ENCODE measurements around the gene MYO1E. TPM values are rescaled to one million over a fixed set of nuclear protein-coding genes. Genes with fewer than 3 reads are reported as not detected.
A peak's percentile ranks its signal among the peaks of the same experiment; 100 is the strongest.

The MYO1E gene
- polyA plus RNA-seq, 2 donors = 39.6 to 43.3 TPM

DNA sequence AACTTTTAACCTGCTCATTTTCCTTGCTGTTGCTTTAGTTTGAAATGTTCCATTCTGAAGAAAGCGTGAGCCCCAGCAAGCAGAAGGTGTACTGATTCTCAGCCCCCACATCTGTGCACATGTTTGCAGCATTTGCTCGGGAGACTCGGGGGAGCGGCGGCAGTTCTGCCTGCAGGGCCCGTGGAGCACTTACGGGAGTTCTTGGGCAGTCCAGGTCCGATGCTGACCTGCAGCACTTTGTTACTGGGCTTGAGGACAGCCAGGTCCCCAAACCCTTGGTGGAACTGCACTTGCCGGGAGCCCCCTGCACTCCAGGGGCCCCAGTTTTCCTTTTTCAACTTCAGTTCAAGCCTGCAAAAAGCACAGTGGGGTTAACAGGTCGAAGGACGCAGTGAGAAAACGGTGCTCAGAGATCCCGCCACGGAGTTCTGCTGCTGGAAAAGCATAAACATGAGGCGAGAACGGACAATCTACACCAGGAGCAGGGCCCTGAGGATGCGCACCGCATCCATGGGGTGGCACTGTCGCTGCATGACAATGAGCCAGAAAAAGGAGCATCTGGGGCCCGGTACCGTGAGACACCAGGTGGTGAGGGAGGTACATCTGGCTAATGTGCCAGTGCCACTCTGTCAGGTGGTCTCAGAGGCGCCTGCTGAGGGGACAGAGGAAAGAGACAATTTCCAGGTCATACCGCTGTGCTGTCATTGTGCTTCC, 211.6 kb downstream of the MYO1E start:
- Histone ChIP-seq H3K4me1 (ENCODE audit: control insufficient read depth in 2 of 2, insufficient read depth in 2 of 2, low read length in 1 of 2) (peaks cover 6 to 7% of the 10 kb centered on the region in 2 donors), H3K4me3 (ENCODE audit: low read depth in 1 of 2, low read length in 2 of 2) (no peak overlapping the region), H3K36me3 (ENCODE audit: control insufficient read depth in 2 of 2, insufficient read depth in 2 of 2, low read length in 1 of 2) (peaks cover 2 to 8% of the 10 kb centered on the region in 2 donors), H3K9me3 (ENCODE audit: control insufficient read depth in 2 of 2, insufficient read depth in 1 of 2, low read depth in 1 of 2, low read length in 1 of 2) (no peaks in the 10 kb centered on the region), H3K27ac (ENCODE audit: low read depth in 2 of 2, low read length in 1 of 2) (no peak overlapping the region), H3K27me3 (ENCODE audit: control insufficient read depth in 1 of 2, insufficient read depth in 2 of 2, low read length in 2 of 2) (no peaks in the 10 kb centered on the region)
- 85 to 89% methylated on average over 23 of the region's 23 CpGs for WGBS, 2 donors

DNA sequence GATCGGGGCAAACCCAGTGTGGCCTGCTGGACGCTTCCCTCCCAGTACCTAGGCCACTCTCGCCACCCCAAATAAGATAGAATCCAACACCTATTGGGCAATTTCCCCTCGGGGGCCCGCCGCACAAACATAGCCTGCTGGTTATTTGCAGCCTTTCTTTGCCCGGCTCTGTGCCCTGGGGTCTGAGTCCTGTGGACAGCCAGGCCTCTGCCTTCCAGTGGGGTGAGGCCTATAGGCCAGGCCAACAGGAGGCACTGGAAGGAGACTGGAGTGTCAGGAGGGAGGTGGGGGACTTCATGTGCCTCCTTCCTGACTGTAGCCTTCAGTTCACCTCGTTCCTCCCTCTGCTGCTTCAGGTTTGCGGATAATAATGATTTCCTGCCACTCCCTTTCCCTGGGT, 213.5 kb downstream of the MYO1E start:
- H3K27me3 ChIP-seq (ENCODE audit: control insufficient read depth in 1 of 2, insufficient read depth in 2 of 2, low read length in 2 of 2) = no peaks in the 10 kb centered on the region
- H3K27ac ChIP-seq (ENCODE audit: low read depth in 2 of 2, low read length in 1 of 2) = peak overlapping the region; percentile 18 to 75
- H3K36me3 ChIP-seq (ENCODE audit: control insufficient read depth in 2 of 2, insufficient read depth in 2 of 2, low read length in 1 of 2) = peaks cover 2 to 10% of the 10 kb centered on the region in 2 donors
- no peaks in the 10 kb centered on the region for H3K9me3 ChIP-seq (ENCODE audit: control insufficient read depth in 2 of 2, insufficient read depth in 1 of 2, low read depth in 1 of 2, low read length in 1 of 2)
- H3K4me1 ChIP-seq (ENCODE audit: control insufficient read depth in 2 of 2, insufficient read depth in 2 of 2, low read length in 1 of 2) = peaks cover 0 to 3% of the 10 kb centered on the region in 2 donors
- no peak overlapping the region for H3K4me3 ChIP-seq (ENCODE audit: low read depth in 1 of 2, low read length in 2 of 2)
- WGBS, 2 donors = 87 to 89% methylated on average over 9 of the region's 9 CpGs

DNA sequence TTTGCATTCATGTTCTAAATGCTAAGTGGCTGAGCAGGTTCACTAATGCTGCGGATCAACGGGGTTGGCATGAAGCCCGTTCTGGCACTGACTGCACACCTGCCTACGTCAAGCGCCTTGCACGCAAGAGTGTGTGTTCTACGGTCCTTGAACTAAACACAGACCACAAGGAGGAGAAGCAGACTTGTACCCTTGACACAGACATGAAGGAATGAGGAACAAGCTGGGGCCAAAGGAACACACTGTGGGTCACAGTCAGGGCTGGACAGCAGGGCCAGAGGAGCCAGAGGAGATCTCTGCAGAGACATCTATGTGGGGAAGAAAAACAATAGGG, 214.0 kb downstream of the MYO1E start:
- WGBS, 2 donors = 53 to 68% methylated on average over 7 of the region's 7 CpGs
- no peaks in the 10 kb centered on the region for H3K27me3 ChIP-seq (ENCODE audit: control insufficient read depth in 1 of 2, insufficient read depth in 2 of 2, low read length in 2 of 2)
- H3K36me3 ChIP-seq (ENCODE audit: control insufficient read depth in 2 of 2, insufficient read depth in 2 of 2, low read length in 1 of 2) = peaks cover 2 to 10% of the 10 kb centered on the region in 2 donors
- no peaks in the 10 kb centered on the region for H3K9me3 ChIP-seq (ENCODE audit: control insufficient read depth in 2 of 2, insufficient read depth in 1 of 2, low read depth in 1 of 2, low read length in 1 of 2)
- no peak overlapping the region for H3K4me3 ChIP-seq (ENCODE audit: low read depth in 1 of 2, low read length in 2 of 2)
- H3K4me1 ChIP-seq (ENCODE audit: control insufficient read depth in 2 of 2, insufficient read depth in 2 of 2, low read length in 1 of 2) = peaks cover 0 to 3% of the 10 kb centered on the region in 2 donors
- peak overlapping the region; percentile 18 to 75 for H3K27ac ChIP-seq (ENCODE audit: low read depth in 2 of 2, low read length in 1 of 2)

DNA sequence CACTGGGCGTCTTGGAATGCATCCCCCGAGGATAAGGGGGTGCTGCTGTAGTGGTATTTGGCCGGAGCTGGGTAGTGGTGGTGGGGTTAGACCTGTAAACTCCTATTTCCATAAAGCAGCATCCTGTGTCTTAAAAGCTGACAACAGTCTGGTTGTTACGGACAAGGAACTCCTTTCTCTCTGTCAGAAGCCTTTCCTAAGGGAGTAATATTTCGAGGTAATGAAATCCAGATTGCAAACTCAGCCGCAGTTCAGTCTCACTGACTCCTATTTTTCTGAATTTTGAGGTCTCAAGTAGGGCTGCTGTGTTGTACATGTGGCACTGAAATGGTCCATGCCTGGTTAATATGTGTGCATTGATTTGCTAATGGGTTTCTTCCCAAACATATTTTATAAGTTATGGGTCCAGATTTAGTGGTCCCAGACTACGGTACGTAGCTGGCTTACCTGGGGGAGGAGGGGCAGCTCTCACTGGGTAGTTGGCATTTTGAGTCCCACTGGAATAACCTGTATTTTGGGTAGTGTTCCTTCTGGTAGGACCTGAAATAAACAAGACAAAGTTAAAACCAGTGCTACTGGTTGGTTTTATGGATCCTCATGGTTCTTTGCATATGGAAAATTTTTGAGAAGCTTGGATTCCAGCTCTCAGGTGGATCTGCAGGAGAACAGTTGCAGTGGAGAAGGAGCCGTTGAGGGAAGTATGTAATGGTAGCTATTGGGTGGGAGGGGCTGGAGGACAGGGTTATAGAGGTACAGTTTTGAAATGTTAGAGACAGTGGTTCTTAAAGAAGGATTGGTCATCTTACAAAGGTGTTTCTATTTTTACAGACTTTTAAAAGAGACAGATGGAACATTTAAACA, 214.6 kb downstream of the MYO1E start:
- no peaks in the 10 kb centered on the region for H3K9me3 ChIP-seq (ENCODE audit: control insufficient read depth in 2 of 2, insufficient read depth in 1 of 2, low read depth in 1 of 2, low read length in 1 of 2)
- peak overlapping the region; percentile 68 to 76 for H3K27ac ChIP-seq (ENCODE audit: low read depth in 2 of 2, low read length in 1 of 2)
- H3K4me1 ChIP-seq (ENCODE audit: control insufficient read depth in 2 of 2, insufficient read depth in 2 of 2, low read length in 1 of 2) = peaks cover 0 to 3% of the 10 kb centered on the region in 2 donors
- H3K36me3 ChIP-seq (ENCODE audit: control insufficient read depth in 2 of 2, insufficient read depth in 2 of 2, low read length in 1 of 2) = peaks cover 2 to 13% of the 10 kb centered on the region in 2 donors
- WGBS, 2 donors = 78 to 83% methylated on average over 9 of the region's 9 CpGs
- H3K27me3 ChIP-seq (ENCODE audit: control insufficient read depth in 1 of 2, insufficient read depth in 2 of 2, low read length in 2 of 2) = no peaks in the 10 kb centered on the region
- H3K4me3 ChIP-seq (ENCODE audit: low read depth in 1 of 2, low read length in 2 of 2) = no peak overlapping the region

DNA sequence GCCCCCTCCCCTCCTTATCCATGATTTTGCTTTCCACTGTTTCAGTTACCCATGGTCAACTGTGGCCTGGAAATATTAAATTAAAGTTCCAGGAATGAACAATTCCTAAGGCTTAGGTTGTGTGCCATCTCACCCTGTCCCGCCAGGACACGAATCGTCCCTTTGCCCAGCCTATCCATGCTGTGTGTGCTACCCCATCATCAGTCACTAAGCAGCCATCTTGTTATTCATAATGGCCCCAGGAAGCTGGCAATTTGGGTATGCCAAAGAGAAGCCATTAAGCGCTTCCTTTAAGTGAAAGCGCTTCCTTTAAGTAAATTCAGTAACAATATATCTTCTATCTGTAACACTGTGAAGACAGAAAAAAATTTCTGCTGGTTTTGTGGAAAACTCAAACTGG, 215.3 kb downstream of the MYO1E start:
- 97 to 98% methylated on average over 5 of the region's 5 CpGs for WGBS, 2 donors
- Histone ChIP-seq H3K27me3 (ENCODE audit: control insufficient read depth in 1 of 2, insufficient read depth in 2 of 2, low read length in 2 of 2) (no peaks in the 10 kb centered on the region), H3K4me1 (ENCODE audit: control insufficient read depth in 2 of 2, insufficient read depth in 2 of 2, low read length in 1 of 2) (peaks cover 0 to 3% of the 10 kb centered on the region in 2 donors), H3K36me3 (ENCODE audit: control insufficient read depth in 2 of 2, insufficient read depth in 2 of 2, low read length in 1 of 2) (peaks cover 0 to 18% of the 10 kb centered on the region in 2 donors), H3K9me3 (ENCODE audit: control insufficient read depth in 2 of 2, insufficient read depth in 1 of 2, low read depth in 1 of 2, low read length in 1 of 2) (no peaks in the 10 kb centered on the region), H3K4me3 (ENCODE audit: low read depth in 1 of 2, low read length in 2 of 2) (no peak overlapping the region), H3K27ac (ENCODE audit: low read depth in 2 of 2, low read length in 1 of 2) (peak overlapping the region in 1 of 2 donors; percentile 68)

DNA sequence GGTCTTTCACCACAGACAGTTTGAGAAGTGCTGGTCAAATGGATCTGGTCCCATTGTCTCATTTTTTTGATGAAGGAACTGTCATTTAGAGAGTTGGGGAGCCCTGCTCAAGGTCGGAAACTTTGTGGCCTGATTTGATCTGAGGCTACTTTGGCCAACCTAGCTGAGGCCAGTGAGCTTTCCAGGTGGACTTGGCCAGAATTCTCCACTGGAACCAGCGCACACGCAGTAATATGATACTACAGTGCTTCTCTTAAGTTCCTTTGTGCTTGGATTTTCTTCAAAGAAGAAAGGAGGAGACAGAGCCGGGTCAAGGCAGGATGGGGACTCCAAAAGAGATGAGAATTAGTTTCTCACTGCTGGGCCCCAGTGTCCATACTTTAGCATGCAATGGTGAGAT, 217.2 kb downstream of the MYO1E start:
- Histone ChIP-seq H3K4me3 (ENCODE audit: low read depth in 1 of 2, low read length in 2 of 2) (no peak overlapping the region), H3K36me3 (ENCODE audit: control insufficient read depth in 2 of 2, insufficient read depth in 2 of 2, low read length in 1 of 2) (peaks cover 0 to 14% of the 10 kb centered on the region in 2 donors), H3K27me3 (ENCODE audit: control insufficient read depth in 1 of 2, insufficient read depth in 2 of 2, low read length in 2 of 2) (no peaks in the 10 kb centered on the region), H3K27ac (ENCODE audit: low read depth in 2 of 2, low read length in 1 of 2) (no peak overlapping the region), H3K9me3 (ENCODE audit: control insufficient read depth in 2 of 2, insufficient read depth in 1 of 2, low read depth in 1 of 2, low read length in 1 of 2) (no peaks in the 10 kb centered on the region), H3K4me1 (ENCODE audit: control insufficient read depth in 2 of 2, insufficient read depth in 2 of 2, low read length in 1 of 2) (peaks cover under 1 to 3% of the 10 kb centered on the region in 2 donors)
- WGBS, 2 donors = 95% methylated on average over 4 of the region's 4 CpGs

DNA sequence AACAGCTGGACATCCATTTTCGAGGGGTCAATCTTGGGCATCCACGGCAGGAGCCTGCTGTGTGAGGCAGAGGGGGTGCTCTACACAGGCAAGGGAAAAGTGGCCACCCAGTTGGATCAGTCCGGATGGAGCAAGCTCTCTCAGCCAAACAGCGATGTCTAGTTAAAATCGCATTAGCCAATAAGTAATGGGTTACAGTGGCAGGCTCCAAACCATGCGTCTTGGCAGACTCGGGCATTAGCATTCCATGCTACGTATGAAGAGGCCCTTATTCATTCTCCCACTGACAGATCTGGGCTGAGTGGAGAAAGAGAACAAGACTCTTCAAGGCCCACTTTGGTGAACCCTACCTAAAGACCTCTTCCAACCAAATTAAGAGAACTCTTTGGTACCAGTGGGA, 218.4 kb downstream of the MYO1E start:
- Histone ChIP-seq H3K4me1 (ENCODE audit: control insufficient read depth in 2 of 2, insufficient read depth in 2 of 2, low read length in 1 of 2) (peaks cover 3 to 5% of the 10 kb centered on the region in 2 donors), H3K36me3 (ENCODE audit: control insufficient read depth in 2 of 2, insufficient read depth in 2 of 2, low read length in 1 of 2) (peaks cover 0 to 17% of the 10 kb centered on the region in 2 donors), H3K9me3 (ENCODE audit: control insufficient read depth in 2 of 2, insufficient read depth in 1 of 2, low read depth in 1 of 2, low read length in 1 of 2) (no peaks in the 10 kb centered on the region), H3K27me3 (ENCODE audit: control insufficient read depth in 1 of 2, insufficient read depth in 2 of 2, low read length in 2 of 2) (no peaks in the 10 kb centered on the region), H3K4me3 (ENCODE audit: low read depth in 1 of 2, low read length in 2 of 2) (no peak overlapping the region), H3K27ac (ENCODE audit: low read depth in 2 of 2, low read length in 1 of 2) (no peak overlapping the region)
- 85 to 86% methylated on average over 8 of the region's 8 CpGs for WGBS, 2 donors

DNA sequence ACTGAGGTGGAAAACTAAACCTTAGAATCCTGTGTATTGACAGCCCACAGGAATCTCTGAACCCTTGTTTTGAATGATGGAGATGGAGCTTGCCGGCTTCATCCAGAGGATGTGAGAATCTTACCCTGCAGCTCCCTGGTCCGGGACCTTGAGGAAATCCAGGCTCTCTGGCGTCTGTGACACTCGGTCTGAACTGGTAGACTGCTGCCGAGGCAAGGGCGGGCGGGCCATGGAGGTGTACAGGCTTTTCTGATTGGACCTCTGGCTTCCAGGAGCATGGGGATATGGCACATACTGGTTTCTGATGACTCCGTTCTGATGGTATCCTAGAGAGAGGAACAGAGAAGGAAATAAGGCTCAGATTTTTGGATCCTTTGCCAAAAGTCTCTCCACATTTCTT, 219.2 kb downstream of the MYO1E start:
- Histone ChIP-seq H3K9me3 (ENCODE audit: control insufficient read depth in 2 of 2, insufficient read depth in 1 of 2, low read depth in 1 of 2, low read length in 1 of 2) (no peaks in the 10 kb centered on the region), H3K4me3 (ENCODE audit: low read depth in 1 of 2, low read length in 2 of 2) (no peak overlapping the region), H3K36me3 (ENCODE audit: control insufficient read depth in 2 of 2, insufficient read depth in 2 of 2, low read length in 1 of 2) (peaks cover 0 to 17% of the 10 kb centered on the region in 2 donors), H3K27ac (ENCODE audit: low read depth in 2 of 2, low read length in 1 of 2) (no peak overlapping the region), H3K4me1 (ENCODE audit: control insufficient read depth in 2 of 2, insufficient read depth in 2 of 2, low read length in 1 of 2) (peaks cover 0 to 5% of the 10 kb centered on the region in 2 donors), H3K27me3 (ENCODE audit: control insufficient read depth in 1 of 2, insufficient read depth in 2 of 2, low read length in 2 of 2) (no peaks in the 10 kb centered on the region)
- 94 to 96% methylated on average over 8 of the region's 8 CpGs for WGBS, 2 donors

DNA sequence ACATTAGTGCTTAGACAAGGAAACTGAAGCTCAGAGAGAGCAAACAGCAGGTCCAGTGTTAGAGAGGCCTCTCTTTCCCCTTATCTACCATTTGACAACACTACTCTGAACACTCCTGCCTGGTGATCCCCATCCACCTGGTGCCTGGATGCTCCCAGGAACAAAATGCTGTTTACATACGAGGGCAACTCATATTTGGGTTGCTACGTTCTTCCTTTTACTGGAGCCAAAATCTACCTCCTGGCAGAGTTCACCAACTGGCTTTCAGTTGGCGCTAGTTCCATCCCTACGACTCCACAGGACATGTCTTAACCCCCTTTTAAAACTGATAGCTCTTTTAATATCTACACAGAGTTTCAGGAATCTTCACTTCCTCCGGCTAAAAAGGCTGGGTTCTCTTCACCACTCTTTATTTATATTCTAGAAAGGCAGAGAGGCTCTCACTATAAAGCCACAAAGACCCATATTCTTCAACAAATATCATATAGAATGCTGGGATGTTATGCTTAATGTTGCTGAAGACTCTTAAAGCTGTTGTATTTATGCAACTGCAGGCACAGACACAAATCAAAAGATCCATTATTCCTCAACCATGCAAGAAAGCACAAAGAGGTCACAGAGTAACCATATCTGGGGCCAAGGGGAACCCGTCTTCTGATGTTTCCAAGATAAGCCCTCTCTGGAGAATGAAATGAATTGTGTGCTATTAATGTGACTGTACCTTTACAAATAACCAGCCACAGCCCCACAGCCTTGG, 219.8 kb downstream of the MYO1E start:
- H3K36me3 ChIP-seq (ENCODE audit: control insufficient read depth in 2 of 2, insufficient read depth in 2 of 2, low read length in 1 of 2) = peaks cover 0 to 17% of the 10 kb centered on the region in 2 donors
- H3K27ac ChIP-seq (ENCODE audit: low read depth in 2 of 2, low read length in 1 of 2) = no peak overlapping the region
- WGBS, 2 donors = 88 to 91% methylated on average over 6 of the region's 6 CpGs
- H3K27me3 ChIP-seq (ENCODE audit: control insufficient read depth in 1 of 2, insufficient read depth in 2 of 2, low read length in 2 of 2) = no peaks in the 10 kb centered on the region
- H3K4me3 ChIP-seq (ENCODE audit: low read depth in 1 of 2, low read length in 2 of 2) = no peak overlapping the region
- no peaks in the 10 kb centered on the region for H3K9me3 ChIP-seq (ENCODE audit: control insufficient read depth in 2 of 2, insufficient read depth in 1 of 2, low read depth in 1 of 2, low read length in 1 of 2)
- H3K4me1 ChIP-seq (ENCODE audit: control insufficient read depth in 2 of 2, insufficient read depth in 2 of 2, low read length in 1 of 2) = peaks cover 0 to 5% of the 10 kb centered on the region in 2 donors
